Left ventricle myocardium inferior (tissue), 1 donor: ENCODE data around the gene NUBPL. TPM values are rescaled to one million over a fixed set of nuclear protein-coding genes. Genes with fewer than 3 reads are reported as not detected.
"Not testable (repeated sequence)": the region's sequence is repeated elsewhere in the genome, so short reads cannot be mapped to it uniquely, and the experiment has no call there.

ENCODE experiments used
- DNase-seq: peaks from one replicate; pipeline ENCODE4 v3.0.0-alpha.2; 2020
- H3K27ac ChIP-seq: fragments of 200-600 bp; replicated peaks from 2 replicates; pipeline ENCODE4 v1.8.0; 2021
- H3K27me3 ChIP-seq: fragments of 200-600 bp; 2 replicates; pipeline ENCODE4 v1.8.0; 2021; ENCODE audit warnings: low read depth
- H3K36me3 ChIP-seq: fragments of 200-600 bp; 2 replicates; pipeline ENCODE4 v1.8.0; 2021
- H3K4me1 ChIP-seq: fragments of 200-600 bp; 2 replicates; pipeline ENCODE4 v1.8.0; 2021
- H3K4me3 ChIP-seq: fragments of 200-600 bp; 2 replicates; pipeline ENCODE4 v1.8.0; 2021; ENCODE audit warnings: mild to moderate bottlenecking, moderate library complexity
- H3K9me3 ChIP-seq: fragments of 200-600 bp; replicated peaks from 2 replicates; pipeline ENCODE4 v1.8.0; 2021
- CTCF ChIP-seq: fragments of 200-600 bp; IDR thresholded peaks from 2 replicates; pipeline ENCODE4 v1.8.0; 2021; ENCODE audit warnings: antibody characterized with exemption, mild to moderate bottlenecking, borderline replicate concordance
- intact Hi-C: fragments of 100-400 bp; cut with micrococcal nuclease; formaldehyde crosslinking; loops from one replicate; pipeline ENCODE4 v1.11.0; 2022
- total RNA-seq: library from RNA; stranded (reverse); fragmentation: NEBNext Ultra II Directional; extraction: Animal tissue kit (Norgen Biotek cat#: 25700); gene quantifications from one replicate; pipeline ENCODE4 v1.2.1, GENCODE V29; 2021
- donor health status: DM: no; HTN: yes; CAD: no; lungs with severe emphysema.

Gene NUBPL
- total RNA-seq, 1 donor from 2014 or later: 32.2 TPM

- H3K36me3 ChIP-seq: peaks cover 4% of the 10 kb centered on the region
- no peak for DNase-seq
- no peak overlapping the region for H3K4me3 ChIP-seq
- no peaks in the 10 kb centered on the region for H3K4me1 ChIP-seq
- H3K27me3 ChIP-seq: no peaks in the 10 kb centered on the region
- no peak overlapping the region for H3K27ac ChIP-seq
- no peak for TF ChIP-seq CTCF
- intact Hi-C loops: no loop called here
- no peaks in the 10 kb centered on the region for H3K9me3 ChIP-seq
Observed at GRCh38 chr14:31788340-31788739, 227.1 kb downstream of the NUBPL start.

- no peak overlapping the region for H3K27ac ChIP-seq
- intact Hi-C loops: no loop called here
- H3K27me3 ChIP-seq: no peaks in the 10 kb centered on the region
- DNase-seq: no peak
- H3K9me3 ChIP-seq: no peaks in the 10 kb centered on the region
- no peak for TF ChIP-seq CTCF
- H3K4me1 ChIP-seq: no peaks in the 10 kb centered on the region
- H3K36me3 ChIP-seq: peaks cover 4% of the 10 kb centered on the region
- H3K4me3 ChIP-seq: no peak overlapping the region
Observed at GRCh38 chr14:31792726-31793125, 231.5 kb downstream of the NUBPL start.

GRCh38 chr14:31797946-31798345 lies 236.7 kb downstream of the NUBPL start:
- H3K36me3 ChIP-seq, H3K4me1 ChIP-seq, H3K27me3 ChIP-seq, H3K4me3 ChIP-seq, H3K9me3 ChIP-seq, H3K27ac ChIP-seq, DNase-seq, intact Hi-C loops: not testable (repeated sequence)

GRCh38 chr14:31802838-31803237 lies 241.6 kb downstream of the NUBPL start:
- Histone ChIP-seq H3K9me3 (peaks cover 6% of the 10 kb centered on the region), H3K27ac (no peak overlapping the region), H3K36me3 (peaks cover 3% of the 10 kb centered on the region), H3K4me1 (no peaks in the 10 kb centered on the region), H3K4me3 (no peak overlapping the region), H3K27me3 (no peaks in the 10 kb centered on the region)
- intact Hi-C loops: no loop called here
- TF ChIP-seq CTCF: no peak
- no peak for DNase-seq

- H3K9me3 ChIP-seq: peaks cover 21% of the 10 kb centered on the region
- H3K4me3 ChIP-seq: no peak overlapping the region
- intact Hi-C loops: no loop called here
- H3K36me3 ChIP-seq: peaks cover 9% of the 10 kb centered on the region
- H3K4me1 ChIP-seq: no peaks in the 10 kb centered on the region
- no peak for TF ChIP-seq CTCF
- H3K27ac ChIP-seq: no peak overlapping the region
- DNase-seq: no peak
- no peaks in the 10 kb centered on the region for H3K27me3 ChIP-seq
Observed at GRCh38 chr14:31806249-31806648, 245.0 kb downstream of the NUBPL start.

- H3K27me3 ChIP-seq, H3K4me3 ChIP-seq, DNase-seq, intact Hi-C loops, H3K4me1 ChIP-seq, H3K27ac ChIP-seq: not testable (repeated sequence)
- Histone ChIP-seq H3K9me3 (peaks cover 29% of the 10 kb centered on the region), H3K36me3 (peaks cover 12% of the 10 kb centered on the region)
Observed at GRCh38 chr14:31811693-31812628, 250.8 kb downstream of the NUBPL start.

GRCh38 chr14:31813724-31814490 lies 252.7 kb downstream of the NUBPL start:
- DNase-seq, H3K27me3 ChIP-seq, H3K4me3 ChIP-seq, H3K27ac ChIP-seq, intact Hi-C loops, H3K4me1 ChIP-seq: not testable (repeated sequence)
- peaks cover 29% of the 10 kb centered on the region for H3K9me3 ChIP-seq
- peaks cover 16% of the 10 kb centered on the region for H3K36me3 ChIP-seq
